H1 (cell line): ENCODE measurements around the gene ZFP2. TPM values are rescaled to one million over a fixed set of nuclear protein-coding genes. Genes with fewer than 3 reads are reported as not detected.

Experiments used
- polyA plus RNA-seq, 7 experiments: library from polyadenylated mRNA; depleted of rRNA in 3 of 7; stranded (reverse) in 5 of 7; unstranded in 2 of 7; fragments of >200 nt in 5 of 7; fragments of 200-250 nt in 2 of 7; gene quantifications; 1 replicate in 5 of 7; 2 replicates in 1 of 7; 4 replicates in 1 of 7; pipeline versions ENCODE4 v1.2.1 to v1.2.3, GENCODE V29; 2011 to 2013; ENCODE audit warnings: missing spikeins in 2 of 7, mixed read lengths in 2 of 7
- total RNA-seq: library from RNA; stranded (reverse); fragmentation: NEBNext Ultra II Directional; extraction: Animal tissue kit (Norgen Biotek cat#: 25700); gene quantifications from 2 replicates; pipeline ENCODE4 v1.2.1, GENCODE V29; 2021

Gene ZFP2
- total and polyA plus RNA-seq, 2 of the 8 experiments (the other 6 are each of a cell fraction or from before 2014, with no cell fraction given): 0.20 to 0.78 TPM

Other genes starting within 250 kb of the ZFP2 start
- gene ZNF354A, start 165.3 kb upstream of the ZFP2 start, total RNA-seq: 16.5 and 19.5 TPM in 2 replicates
- gene ZNF354A, start 165.3 kb upstream of the ZFP2 start, polyA plus RNA-seq (2011; rRNA removed): 5.3 and 6.0 TPM in 2 replicates
- gene ZNF354B, start 36.0 kb upstream of the ZFP2 start, total RNA-seq: 10.8 and 12.4 TPM in 2 replicates
- 4.5 and 5.0 TPM in 2 replicates for gene ZNF354B, start 36.0 kb upstream of the ZFP2 start, polyA plus RNA-seq (2011; rRNA removed)
- gene ZNF454, start 45.3 kb downstream of the ZFP2 start, total RNA-seq: 0.88 and 1.2 TPM in 2 replicates
- 0.33 and 0.69 TPM in 2 replicates for gene ZNF454, start 45.3 kb downstream of the ZFP2 start, polyA plus RNA-seq (2011; rRNA removed)
- gene GRM6, start 99.4 kb downstream of the ZFP2 start, total RNA-seq: not detected in 2 replicates
- gene GRM6, start 99.4 kb downstream of the ZFP2 start, polyA plus RNA-seq (2011; rRNA removed): 0.02 TPM in 1 of 2 replicates, not detected in the other
- 3.1 and 3.9 TPM in 2 replicates for gene ZNF879, start 127.9 kb downstream of the ZFP2 start, total RNA-seq
- gene ZNF879, start 127.9 kb downstream of the ZFP2 start, polyA plus RNA-seq (2011; rRNA removed): 1.4 and 2.2 TPM in 2 replicates
- gene ZNF354C, start 164.5 kb downstream of the ZFP2 start, total RNA-seq: 2.3 and 2.6 TPM in 2 replicates
- 0.64 and 0.85 TPM in 2 replicates for gene ZNF354C, start 164.5 kb downstream of the ZFP2 start, polyA plus RNA-seq (2011; rRNA removed)